Ramos (cell line): ENCODE measurements around the gene ZNF512.
"Not testable (repeated sequence)": the region's sequence is repeated elsewhere in the genome, so short reads cannot be mapped to it uniquely, and the experiment has no call there.

ENCODE experiments used
- in situ Hi-C: fragments of 300-500 bp; cut with MboI; formaldehyde crosslinking; loops from one replicate; pipeline ENCODE4 v1.14.3; 2022; ENCODE audit warnings: low sequenced_read_pairs; ENCODE audit not compliant: unreplicated experiment

Gene ZNF512

DNA sequence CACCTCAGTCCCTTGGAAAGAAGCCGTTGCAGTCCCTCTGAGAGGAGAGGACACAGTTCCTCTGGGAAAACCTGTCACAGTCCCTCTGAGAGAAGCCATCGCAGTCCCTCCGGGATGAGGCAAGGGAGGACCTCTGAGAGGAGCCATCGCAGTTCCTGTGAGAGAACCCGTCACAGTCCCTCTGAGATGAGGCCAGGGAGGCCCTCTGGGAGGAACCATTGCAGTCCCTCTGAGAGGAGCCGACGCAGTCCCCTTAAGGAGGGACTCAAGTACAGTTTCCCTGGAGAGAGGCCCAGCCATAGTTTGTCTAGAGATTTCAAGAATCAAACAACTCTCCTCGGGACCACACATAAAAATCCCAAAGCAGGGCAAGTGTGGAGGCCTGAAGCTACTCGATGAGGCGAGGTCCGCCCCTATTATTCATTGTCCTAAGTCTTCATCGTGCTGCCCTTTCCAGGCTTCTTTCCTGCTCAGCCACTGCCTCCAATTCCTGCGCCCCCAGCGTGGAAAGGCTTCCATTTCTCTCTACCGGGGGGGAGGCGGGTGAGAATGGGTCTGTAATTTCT lies 630 bp upstream of the ZNF512 start:
- in situ Hi-C loops: no loop called here

DNA sequence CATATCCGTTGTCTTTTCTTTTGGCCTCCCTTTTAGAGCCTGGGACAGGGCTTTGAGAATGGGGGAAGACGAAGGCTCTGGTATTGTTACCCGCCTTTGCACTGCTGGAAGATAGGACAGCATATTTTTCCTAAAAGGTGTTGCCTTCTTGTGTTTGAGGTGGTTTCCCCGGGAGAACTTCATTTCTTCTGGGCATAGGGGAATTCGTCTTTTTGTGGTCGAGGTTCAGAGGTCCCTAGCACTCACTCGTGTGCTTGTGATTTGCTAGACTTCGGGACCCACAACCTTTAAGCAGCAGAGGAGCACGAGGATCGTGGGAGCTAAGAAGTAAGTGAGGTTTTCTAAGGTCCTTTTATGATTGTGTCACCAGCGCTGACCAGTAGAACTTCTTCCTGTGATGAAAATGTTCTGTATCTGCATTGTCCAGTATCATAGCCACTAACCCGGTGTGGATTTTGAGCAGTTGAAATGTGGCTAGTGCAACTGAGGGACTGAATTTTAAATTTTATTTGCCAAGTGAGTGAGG lies 611 bp downstream of the ZNF512 start:
- in situ Hi-C loops: no loop called here

DNA sequence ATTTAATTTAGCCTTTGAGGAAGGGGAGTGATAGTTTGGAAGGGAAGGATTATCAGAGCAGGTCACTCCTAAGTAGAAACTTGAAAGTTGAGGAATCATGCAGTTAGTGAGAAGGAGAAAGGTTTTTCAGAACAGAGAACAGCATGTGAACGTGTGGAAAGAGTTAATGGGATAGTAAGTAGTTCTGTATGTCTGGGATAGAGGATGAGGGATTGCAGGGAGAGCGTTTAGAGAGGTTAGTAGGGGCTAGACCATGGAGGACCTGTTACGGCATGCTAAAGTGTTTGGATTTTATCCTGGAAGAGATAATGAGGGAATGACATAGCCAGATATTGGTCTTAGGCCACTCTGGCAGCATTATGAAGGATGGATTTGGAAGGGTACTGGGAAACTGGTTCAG lies 1.8 kb downstream of the ZNF512 start:
- in situ Hi-C loops: no loop called here

DNA sequence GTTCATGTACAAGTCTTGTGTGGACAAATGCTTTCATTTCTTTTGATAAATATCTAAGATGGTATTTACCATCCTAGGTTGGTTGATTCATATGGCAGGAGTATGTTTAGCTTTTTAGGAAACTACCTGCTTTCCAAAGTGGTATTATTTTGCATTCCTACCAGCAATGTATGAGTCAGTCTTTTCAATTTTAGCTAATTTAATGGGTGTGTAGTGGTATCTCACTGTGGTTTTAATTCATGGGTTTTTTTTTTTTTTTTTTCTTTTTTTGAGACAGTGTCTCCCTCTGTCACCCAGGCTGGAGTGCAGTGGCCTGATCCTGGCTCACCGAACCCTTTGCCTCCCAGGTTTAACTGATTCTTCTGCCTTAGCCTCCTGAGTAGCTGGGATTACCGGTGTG lies 4.2 kb downstream of the ZNF512 start:
- in situ Hi-C loops: no loop called here

DNA sequence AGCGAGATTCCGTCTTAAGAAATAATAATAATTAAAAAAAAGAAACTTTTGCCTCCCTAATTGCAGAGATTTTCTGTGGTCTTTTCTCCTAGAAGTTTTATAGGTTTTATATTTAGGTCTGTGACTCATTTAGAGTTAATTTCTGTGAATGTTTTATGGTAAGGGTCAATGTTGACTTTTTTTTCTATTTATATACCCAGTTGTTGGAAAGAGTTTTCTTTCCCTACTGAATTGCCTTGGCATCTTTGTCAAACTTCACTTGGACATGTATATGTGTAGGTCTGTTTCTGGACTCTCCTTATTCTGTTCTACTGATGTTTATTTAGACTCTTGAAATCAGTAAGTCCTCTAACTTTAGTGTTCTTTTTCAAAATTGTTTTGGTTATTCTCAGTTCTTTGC lies 5.5 kb downstream of the ZNF512 start:
- in situ Hi-C loops: no loop called here

DNA sequence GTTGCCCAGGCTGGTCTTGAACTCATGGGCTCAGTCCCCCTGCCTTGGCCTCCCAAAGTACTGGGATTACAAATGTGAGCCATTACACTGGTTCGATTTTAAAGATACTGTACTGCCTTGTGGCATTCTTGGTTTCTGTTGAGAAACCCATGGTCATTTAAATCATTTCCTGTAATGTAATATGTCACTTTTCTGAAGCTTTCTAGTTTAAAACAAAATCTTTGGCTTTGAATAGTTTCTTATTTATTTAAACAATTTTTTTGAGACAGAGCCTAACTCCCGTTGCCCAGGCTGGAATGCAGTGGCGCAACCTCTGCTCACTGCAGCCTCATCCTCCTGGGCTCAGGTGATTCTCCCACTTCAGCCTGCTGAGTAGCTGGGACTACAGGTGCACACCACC lies 8.9 kb downstream of the ZNF512 start:
- in situ Hi-C loops: no loop called here

DNA sequence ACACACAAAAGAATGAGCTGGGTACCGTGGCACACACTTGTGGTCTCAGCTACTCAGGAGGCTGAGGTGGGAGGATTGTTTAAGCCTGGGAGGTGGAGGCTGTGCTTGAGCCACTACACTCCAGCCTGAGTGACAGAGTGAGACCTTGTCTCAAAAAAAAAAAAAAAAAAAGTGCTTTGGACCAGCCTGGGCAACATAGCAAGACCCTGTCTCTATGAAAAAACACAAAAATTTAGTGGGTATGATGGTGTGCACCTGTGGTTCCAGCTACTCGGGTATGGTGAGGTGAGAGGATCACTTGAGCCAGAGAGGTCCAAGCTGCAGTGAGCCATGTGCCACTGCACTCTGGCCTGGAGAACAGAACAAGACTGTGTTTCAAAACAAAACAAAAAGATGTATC lies 10.4 kb downstream of the ZNF512 start:
- in situ Hi-C loops: no loop called here

DNA sequence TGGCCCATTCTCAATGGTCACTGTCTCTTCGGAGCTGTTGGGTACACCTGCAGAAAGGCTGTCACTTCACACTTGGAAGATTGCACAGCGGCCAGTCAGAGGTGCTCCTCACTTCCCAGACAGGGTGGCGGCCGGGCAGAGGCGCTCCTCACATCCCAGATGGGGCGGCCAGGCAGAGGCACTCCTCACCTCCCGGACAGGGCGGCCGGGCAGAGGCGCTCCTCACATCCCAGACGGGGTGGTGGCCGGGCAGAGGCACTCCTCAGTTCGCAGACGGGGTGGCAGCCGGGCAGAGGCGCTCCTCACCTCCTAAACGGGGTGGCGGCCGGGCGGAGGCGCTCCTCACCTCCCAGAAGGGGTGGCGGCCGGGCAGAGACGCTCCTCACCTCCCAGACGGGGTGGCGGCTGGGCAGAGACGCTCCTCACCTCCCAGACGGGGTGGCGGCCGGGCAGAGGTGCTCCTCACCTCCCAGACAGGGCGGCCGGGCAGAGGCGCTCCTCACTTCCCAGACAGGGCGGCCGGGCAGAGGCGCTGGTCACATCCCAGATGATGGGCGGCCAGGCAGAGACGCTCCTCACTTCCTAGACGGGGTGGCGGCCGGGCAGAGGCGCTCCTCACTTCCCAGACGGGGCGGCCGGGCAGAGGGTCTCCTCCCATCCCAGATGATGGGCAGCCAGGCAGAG lies 11.3 kb downstream of the ZNF512 start:
- in situ Hi-C loops: not testable (repeated sequence)

DNA sequence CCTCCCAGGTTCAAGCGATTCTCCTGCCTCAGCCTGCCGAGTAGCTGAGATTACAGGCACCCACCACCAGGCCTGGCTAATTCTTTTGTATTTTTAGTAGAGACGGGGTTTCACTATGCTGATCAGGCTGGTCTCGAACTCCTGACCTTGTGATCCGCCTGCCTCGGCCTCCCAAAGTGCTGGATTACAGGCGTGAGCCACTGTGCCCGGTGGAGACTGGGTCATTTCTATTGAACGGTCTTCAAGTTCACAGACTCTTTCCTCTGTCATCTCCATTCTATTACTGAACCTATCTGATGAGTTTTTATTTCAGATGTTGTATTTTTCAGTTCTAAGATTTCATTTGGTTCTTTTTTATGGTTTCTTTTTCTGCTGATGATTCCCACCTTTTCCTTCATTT lies 12.6 kb downstream of the ZNF512 start:
- in situ Hi-C loops: not testable (repeated sequence)

DNA sequence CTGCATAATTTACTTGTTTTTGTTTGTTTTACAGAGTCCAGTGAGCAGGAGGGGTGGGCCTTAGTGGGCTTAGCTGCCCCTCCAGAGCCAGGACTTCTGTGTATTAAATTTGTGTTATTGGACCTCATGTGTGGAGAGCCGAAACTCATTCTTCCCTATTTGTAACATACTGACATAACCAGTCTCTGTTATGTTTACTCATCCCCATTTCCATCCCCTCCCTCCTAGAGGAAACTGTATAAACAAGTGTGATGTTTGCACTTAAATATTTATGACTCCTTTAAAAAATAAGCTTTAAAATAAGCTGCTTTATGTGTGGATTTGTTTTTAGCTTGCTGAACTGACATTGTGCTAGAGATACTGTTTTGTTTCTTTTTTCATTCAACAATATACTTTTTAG lies 13.8 kb downstream of the ZNF512 start:
- in situ Hi-C loops: no loop called here

DNA sequence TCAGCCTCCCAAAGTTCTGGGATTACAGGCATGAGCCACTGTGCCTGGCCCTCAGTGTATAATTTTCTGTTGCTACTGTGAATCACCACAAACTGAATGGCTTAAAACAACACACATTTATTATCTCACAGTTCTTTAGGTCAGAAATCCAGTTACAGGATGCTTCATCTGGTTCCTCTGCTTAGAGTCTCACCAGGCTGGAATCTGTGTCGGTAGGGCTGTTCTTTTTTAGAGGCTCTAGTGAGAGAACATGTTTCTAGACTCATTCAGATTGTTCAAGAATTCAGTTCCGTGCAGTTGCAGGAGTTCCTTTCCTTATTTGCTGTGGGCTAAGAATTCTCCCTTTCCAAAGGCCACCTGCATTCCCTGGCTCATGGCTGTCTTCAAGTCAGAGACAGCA lies 23.8 kb downstream of the ZNF512 start:
- in situ Hi-C loops: no loop called here

DNA sequence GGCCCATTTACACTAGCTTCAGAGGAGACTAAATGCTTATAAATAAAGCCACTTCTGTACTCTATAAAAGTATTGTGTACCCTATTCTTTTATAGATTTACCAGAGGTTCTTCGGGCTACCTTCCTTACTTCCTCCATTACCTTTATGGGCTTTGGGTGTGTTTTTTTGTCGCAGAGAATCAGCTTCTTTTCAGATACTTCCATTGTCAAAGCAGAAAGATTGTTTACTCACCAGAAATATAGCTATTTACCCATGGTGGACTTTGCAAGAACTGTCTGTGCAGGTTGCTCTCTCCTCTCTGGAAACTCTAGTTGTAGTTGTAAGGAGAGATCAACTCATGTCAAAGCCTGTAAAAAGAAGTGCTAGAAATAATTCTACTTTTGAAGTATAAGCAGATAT lies 31.1 kb downstream of the ZNF512 start:
- in situ Hi-C loops: no loop called here

DNA sequence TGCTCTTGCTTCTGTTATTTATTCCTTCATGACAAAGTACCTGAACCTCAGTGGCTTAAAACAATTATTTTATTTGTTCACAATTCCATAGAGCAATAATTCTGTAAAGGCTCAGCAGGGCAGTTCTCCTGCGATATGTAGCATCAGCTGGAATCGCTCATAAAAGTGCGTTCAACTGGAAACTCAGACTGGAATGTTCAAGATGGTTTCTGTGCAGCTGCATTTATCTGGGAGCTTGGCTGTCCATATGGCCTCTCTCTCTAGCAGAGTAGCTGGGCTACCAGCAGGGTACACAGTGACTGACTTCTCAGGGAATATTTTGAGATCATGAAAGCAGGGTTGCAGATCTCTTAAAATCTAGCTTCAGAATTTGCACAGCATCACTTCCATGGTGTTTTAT lies 32.5 kb downstream of the ZNF512 start:
- in situ Hi-C loops: no loop called here

DNA sequence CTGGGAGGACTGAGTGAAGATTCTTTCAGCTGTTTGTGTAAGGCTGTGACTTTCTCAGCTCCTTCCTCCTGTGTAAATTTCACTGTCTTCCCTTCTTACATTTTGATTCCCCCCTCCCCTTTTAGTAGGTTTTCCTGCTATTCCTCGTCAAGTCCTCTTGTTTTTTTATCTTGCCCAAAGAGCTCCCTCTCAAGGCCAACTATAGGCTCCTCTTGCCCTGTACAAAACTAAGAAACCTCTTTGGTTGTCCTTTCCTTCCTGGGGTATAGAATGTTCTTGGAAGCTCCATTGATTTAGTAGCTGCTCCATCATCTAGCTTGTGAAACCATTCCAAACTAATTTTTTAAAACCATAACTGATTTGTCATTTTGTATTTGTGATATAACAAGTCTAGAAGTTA lies 38.7 kb downstream of the ZNF512 start:
- in situ Hi-C loops: no loop called here

DNA sequence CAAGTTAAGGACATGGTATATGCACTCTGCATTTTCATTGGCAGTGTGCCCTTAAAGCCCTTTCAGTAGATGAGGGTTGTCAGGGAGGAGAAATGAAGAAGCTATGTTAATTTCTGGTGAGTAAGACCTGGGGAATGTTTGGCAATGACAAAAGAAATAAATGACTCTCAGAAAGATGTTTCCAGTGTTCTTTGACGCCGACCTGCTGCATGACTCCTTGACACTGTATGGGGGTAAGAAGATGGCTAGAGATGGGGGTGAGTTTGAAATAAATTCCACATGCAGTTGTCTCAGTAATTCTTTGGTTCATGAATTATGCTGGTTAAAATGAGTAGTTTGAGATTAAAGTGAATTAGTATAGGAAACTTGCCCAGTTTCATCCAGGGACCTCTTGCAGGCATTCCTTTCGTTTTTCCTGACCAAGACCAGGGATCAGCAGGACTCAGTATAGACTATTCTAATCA lies 40.1 kb downstream of the ZNF512 start:
- in situ Hi-C loops: no loop called here

DNA sequence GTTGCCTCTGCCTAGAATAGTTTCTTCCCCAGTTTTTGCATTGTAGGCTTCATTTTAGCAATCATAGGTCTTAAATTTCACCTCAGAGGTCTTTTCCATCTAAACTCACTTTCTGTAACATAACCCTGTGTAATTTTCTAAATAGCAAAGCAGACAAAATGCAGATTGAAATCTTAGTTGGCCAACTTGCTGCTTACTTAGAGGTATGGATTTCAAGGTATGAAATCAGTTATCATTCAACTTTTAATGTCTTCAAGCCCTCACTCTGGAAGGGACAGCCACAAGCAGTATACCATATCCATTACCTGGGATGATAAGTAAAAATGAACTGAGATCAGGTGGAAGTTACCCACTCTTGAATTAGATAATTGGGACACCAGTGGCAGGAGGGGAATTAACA lies 42.1 kb downstream of the ZNF512 start:
- in situ Hi-C loops: no loop called here

DNA sequence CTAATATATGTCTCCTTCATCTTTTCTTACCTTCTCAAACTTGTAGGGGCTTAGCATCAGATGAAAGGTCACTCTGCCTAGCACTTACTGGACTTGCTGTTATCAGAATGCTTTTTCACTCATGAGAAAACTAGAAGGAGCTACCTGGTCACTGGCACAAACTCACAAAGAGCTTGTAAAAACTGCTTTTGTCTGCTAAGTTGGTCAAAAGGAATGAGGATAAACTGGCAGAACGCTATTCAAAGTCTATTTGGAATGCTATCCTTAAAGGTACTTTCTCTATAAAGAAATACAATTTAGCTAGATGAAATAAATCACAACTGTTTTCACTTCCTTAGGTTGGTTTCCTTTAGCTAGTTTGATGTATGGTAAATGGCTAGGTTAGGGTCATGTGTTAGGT lies 43.5 kb downstream of the ZNF512 start:
- in situ Hi-C loops: not testable (repeated sequence)

DNA sequence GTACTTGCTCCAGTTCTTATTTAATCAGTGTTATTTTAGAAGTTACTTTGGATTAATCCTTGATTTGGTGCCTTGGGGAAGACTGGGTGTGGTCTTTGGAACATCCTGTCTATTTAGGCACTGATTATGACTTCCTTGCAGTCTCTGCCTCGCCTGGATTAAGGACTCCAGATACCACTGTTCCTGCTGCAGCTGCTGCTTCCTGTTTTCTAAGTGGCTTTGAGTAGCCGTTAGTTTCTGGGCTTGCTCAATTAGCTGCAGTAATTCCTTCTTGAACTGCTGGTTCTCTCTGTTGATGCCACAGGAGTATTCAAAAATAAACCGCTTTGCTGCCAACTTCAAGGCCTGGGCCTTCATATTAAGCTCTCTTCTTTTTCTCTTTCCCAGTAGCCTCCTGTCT lies 44.1 kb downstream of the ZNF512 start:
- in situ Hi-C loops: not testable (repeated sequence)

DNA sequence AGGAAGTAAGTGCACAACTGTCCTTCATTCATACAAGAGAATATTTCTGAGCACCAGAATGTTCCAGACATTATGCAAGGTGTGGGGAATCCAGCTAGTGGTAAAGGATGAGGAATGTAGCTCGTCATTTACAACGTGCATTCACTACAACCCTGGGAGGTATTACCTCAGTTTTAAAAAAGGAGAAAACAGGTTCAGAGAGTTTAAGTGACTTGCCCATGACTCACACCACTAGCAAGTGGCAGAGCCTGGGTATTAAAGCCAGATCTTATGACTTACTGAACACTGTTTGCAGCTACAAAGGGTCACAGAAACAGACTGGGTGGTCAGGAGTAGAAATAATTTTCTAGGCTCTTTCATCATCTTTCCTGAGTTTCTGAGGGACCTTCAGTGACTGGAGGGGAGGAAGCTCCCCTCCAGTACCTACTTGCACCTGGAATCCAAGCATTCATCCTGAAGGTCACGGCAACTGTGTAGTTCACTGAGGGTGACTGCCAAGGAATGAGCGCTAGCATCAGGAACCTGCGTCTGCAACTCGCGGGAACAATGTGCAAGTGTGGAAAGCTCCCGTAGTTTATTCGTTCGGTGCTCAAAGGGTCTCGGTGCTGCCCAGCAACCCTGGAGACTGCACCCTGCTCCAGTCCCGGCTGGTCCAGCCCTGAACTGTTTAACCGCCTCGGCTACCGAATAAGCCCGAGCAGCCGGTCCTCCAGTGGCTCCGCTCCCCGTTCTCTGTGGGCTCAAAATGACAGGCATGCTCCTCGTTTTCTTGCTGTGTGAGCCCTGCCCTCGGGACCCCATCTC lies 45.3 kb downstream of the ZNF512 start:
- in situ Hi-C loops: no loop called here

DNA sequence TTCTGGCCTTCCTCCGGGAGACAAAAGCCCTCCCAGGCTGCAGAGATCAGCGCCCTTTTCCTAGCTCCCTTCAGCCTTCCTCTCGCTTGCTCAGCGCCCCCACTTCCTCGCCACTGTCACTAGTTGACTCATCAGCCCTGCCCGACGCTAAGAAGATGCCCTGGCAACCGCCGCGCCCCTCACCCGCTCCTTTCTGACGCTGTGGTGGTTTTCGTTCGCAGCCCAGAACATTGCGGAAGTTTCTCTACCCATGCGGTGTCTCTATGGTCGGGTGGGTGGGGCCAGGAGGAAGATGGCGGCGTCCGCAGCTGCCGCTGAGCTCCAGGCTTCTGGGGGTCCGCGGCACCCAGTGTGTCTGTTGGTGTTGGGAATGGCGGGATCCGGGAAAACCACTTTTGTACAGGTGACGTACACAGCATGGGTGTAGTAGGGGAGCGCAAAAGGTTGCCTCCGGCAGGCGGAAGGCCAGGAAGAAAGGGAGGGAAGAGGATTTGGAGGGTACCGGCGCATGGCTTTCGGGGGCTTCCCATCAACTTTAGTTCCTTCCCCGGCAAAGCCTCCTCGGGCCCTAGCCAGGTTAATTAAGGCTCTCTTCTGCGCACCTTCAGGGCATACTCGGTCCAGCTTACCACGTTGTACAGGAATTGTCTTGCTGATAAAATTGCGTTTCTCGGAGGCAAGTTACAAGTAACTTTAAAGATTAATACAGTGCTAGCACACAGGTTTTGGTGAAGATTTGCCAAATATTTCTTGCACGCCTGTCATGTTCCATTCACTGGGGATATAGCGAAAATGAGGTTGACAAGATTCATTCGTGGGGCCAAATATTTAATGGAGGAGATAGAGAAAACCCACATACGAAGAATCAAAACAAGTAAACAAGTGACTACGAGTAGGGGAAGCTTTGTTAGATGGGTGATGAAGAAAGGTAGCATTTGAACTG lies 46.2 kb downstream of the ZNF512 start, which contains the start of the genes CCDC121 and GPN1:
Gene CCDC121, minus strand, starts transcription at position 246 of the 943 bp plus-strand sequence. CDS start 1,213 bp downstream, outside the sequence.
Gene GPN1, plus strand, starts transcription at position 284 of the 943 bp plus-strand sequence. Its CDS starts 9 bp downstream, at position 293.
- in situ Hi-C loops: no loop called here
